NCI-H69 (cell line): ENCODE measurements around the gene HIP1.

ENCODE experiments used
- DNase-seq: peaks from one replicate; lab custom pipeline; 2025; lab: John Stamatoyannopoulos, UW

The HIP1 gene

DNA sequence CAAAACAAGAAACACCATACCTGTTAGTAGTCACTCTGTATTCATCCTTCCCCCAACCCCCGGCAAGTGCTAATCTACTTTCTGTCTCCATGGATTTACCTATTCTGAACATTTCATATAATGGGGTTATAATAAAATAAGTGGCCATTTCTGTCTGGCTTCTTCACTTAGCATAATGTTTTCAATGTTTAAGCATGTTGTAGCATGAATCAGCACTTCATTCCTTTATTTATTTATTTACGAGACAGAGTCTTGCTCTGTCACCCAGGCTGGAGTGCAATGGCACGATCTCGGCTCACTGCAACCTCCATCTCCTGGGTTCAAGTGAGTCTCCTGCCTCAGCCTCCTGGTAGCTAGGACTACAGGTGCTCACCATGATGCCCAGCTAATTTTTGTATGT lies 69.2 kb downstream of the HIP1 start:
- no peak for DNase-seq

DNA sequence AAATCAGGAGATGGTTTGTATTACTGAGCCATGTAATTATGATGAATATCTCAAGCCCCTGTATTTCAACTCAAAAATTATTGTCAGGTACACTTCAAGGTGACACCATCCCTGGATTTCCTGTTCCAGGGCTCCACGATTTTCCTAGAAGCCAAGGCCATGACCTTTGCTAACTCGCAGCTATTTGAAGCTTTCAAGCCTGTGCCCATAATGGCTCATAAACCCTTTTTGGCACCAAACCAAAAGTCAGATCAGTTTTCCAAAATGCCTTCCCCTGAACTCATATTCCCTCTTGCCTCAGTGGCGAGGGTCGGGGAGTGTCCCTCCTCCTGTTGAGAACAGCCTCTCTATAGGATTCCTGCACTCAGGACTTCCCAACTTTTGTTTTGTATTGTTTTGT lies 70.8 kb downstream of the HIP1 start:
- peak; percentile 49 for DNase-seq

DNA sequence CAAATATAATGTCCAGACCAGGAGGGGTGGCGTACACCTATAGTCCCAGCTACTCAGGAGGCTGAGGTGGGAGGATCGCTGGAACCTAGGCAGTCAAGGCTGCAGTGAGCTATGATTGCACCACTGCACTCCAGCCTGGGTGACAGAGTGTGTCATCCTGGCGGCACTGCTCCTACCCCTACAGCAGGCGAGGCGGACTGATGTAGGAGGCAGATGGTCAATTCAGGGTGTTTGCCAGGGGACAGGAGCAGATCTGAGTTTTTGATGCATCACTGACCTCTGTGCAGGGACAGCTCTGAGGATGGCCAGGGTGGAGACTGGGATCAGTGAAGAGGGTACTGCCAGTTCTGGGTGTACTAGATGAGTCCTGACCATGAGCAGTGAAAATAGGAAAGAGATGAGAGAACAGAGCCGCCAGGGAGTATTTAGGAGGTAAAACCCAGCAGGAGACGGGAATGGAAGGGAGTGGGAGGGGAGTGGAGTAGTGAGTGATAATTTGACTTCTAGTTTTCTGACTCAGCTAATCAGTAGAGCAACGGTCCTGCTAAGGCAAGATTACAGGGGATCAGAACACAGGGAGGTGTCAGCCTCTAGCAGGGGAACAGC lies 75.3 kb downstream of the HIP1 start:
- DNase-seq: no peak

DNA sequence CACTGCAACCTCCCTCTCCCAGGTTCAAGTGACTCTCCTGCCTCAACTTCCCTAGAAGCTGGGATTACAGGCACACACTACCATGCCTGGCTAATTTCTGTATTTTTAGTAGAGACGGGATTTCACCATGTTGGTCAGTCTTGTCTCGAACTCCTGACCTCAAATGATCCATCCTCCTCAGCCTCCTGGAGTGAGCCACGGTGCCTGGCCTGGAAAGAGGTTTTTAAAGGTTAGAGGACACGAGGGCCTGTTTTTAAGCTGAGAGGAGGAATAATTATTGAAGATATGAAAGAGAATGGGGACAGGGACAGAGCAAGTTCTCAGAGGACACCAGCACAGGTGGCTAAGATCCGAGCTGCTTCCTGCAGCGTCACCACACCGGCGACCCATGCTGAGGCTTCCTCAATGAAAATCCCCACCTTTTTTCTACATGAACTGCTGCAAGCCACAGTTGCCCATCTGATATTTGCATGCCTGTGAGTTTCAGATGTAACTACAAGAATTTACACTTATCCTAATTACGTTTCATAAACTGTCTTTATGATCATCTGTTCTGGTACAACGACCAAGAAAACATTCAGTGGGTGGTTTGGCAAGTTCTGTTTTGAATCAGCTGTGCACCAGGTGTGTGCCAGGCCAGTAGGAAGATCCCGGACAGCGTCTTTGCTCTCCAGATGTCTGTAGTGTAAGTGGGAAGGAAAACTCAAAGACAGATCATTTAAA lies 76.0 kb downstream of the HIP1 start:
- DNase-seq: no peak

DNA sequence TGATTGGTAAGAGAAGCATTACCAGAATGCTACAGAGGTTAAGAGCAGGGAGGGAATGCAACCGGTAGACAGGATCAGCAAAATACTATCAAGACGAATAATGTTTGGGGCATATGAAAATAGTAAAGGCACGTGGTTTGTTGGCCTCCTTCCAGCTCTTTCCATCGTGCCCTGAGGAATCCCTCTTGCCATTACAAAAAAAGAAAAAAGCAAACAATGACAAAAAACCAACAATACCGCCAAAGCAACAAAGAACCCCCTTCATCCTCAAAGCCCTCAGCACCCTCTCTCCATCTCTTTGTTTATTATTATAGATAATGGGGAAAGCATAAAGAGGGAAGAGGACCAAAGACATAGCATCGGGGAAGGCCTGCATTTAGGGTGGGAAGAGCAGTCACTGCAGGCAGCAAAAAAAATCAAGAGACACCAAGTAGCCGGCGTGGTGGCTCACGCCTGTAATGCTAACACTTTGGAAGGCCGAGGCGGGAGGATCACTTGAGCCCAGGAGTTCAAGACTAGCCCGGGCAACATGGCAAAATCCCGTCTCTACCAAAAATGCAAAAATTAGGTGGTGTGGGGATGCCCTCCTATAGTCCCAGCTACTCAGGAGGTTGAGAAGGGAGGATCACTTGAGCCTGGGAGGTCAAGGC lies 78.0 kb downstream of the HIP1 start:
- peak; percentile 27 for DNase-seq

DNA sequence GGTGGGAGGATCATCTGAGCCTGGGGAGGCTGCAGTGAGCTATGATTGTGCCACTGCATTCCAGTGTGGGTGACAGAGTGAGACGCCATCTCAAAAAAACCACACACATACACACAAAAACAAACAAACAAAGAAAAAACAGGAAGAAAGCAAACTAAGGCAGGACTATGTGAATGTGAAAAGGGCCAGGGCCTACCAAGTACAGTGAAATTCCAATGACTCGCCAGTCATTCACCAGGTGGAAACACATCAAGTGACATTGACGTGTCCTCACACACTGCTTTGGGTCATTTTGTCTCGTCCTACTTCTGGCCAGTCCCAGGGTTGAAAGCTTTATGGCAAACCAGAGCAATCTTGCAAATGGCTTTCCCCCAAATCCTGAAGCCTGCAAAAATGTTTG lies 79.9 kb downstream of the HIP1 start:
- DNase-seq: no peak

DNA sequence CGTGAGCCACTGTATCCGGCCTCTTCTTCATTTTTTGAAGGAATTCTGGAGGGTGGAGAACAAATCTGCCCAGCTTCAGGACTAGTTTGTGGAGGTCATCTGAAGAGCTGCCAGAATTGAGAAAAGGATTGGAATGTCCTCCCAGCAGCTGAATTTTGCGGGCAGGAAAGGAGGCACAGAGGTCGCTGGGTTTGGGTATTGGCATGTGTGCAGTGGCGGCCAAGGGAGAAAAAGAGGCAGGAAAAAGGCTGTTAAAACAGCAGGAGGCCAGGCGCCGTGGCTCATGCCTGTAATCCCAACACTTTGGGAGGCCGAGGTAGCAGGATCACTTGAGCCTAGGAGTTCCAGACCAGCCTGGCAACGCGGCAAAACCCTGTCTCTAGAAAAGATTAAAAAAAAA lies 80.4 kb downstream of the HIP1 start:
- no peak for DNase-seq

DNA sequence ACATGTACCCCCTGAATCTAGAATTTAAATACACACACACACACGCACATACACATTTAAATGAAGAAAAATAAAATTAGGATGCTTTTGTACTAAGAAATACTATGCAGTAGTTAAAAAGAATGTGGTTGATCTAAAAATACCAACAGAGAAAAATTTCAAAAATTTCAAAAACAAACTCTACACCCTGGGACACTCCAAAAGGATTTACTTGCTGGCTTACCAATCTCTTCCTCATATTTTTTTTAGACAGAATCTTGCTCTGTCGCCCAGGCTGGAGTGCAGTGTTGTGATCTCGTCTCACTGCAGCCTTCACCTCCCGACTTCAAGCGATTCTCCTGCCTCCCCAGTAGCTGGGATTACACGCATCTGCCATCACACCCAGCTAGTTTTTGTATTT lies 80.9 kb downstream of the HIP1 start:
- DNase-seq: no peak

DNA sequence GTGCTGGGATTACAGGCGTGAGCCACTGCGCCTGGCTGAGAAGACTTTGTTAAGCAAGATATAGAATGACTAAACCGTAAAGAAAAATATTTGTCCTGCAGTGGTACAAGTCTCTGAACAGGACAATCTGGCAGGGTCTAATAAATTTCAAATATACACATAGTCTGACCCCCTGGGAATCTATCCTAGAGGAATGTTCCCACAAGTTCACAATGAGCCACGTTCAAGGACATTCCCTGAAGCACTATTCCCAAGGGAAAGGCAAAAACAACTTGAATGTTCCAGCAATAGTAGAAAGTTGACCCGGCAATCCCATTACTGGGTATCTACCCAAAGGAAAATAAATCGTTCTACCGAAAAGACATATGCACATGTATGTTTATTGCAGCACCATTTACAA lies 82.0 kb downstream of the HIP1 start:
- DNase-seq: no peak

DNA sequence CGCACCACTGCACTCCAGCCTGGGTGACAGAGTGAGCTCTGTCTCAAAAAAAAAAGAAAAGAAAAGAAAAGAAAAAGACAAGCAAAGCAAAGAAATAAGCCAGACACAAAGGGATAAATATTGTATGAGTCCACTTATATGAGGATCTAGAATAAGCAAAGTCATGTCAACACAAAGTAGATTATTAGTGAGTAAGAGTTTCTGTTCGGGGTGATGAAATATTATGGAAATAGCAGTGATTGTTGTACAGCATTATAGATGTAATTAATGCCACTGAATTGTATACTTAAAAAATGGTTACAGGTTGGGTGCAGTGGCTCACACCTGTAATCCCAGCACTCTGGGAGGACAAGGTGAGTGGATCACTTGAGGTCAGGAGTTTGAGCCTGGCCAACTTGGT lies 83.2 kb downstream of the HIP1 start:
- DNase-seq: no peak

DNA sequence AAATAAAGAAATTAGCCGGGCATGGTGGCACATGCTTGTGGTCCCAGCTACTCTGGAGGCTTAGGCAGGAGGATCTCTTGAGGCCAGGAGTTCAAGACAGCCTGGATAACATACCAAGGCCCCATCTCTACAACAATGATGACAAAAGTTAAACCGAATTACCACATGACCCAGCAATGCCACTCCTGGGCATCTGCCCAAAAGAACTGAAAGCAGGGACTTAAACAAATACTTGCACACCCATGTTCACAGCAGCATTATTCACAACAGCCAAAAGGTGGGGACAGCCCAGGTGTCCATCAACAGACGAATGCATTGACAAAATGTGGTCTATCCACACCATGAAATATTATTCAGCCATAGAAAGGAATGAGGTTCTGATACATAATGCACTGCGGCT lies 83.9 kb downstream of the HIP1 start:
- no peak for DNase-seq

DNA sequence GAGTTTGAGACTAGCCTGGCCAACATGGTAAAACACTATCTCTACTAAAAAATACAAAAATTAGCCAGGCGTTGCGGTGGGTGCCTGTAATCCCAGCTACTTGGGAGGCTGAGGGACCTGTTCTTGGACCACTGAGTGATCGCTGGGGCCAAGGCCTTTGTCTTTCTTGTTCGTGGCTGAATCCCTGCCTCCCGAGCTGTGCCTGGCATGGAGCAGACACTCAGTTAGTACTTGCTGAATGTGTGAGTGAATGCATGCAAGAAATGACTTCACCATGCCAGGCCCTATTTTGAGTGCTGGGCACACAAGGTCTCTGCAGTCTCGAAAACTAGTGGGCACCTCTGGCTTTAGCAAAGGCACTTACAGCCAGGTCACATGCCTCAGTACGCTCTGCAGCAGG lies 85.1 kb downstream of the HIP1 start:
- DNase-seq: no peak

DNA sequence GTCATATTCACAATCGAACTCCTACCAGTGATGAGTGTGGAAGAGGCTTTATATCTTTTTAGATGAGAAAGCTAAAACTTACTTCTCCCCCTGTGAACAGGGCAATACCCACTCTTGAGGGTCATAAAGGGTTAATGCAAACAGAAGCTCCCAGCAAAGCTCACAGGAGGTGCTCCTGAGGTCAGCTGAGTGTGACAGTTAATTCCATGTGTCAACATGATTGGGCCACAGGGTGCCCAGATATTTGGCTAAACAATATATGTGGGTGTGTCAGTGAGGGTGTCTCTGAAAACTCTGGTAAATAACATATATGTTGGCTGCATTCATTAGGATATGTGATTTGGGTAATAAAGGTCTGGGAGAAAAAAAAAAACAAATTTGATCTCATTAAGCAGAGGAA lies 86.0 kb downstream of the HIP1 start:
- peak; percentile 79 for DNase-seq

DNA sequence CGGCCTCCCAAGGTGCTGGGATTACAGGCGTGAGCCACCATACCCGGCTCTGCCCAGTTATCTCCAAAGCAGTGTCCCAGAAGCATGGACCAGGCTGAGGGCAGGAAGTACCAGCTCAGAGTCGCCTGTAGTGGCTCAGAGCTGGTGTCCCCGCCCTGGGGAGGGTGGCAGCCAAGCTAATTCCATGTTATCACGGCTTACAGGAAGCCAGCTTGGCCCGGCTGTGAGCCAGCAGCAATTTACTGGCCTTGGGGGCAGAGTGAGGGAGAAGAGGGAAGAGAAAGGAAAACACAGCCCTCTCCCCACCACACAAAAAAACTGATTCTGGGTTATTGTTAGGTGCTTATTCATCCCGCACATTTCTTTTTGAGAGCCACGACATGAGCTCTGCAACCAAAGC lies 88.1 kb downstream of the HIP1 start:
- peak; percentile 90 for DNase-seq

DNA sequence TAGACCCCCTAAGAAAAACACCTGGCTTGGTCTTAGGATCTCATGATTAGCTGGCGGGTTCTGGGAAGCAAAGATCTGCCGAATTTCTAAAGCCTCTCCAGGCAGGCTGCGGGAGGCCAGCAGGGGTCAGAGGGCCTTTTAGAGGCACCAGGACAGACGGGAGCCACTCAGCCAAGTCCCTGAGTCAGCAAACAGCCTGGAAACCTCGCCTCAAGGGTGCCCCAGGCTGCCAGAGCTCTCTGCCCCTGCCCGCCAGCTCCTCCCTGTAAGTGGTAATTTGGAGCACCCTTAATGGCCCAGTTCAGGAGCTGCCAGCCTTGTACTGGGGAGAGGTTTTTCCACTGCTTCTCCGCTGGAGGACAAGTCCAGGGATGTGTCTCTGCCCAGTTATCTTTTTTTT lies 88.7 kb downstream of the HIP1 start:
- peak; percentile 77 for DNase-seq

DNA sequence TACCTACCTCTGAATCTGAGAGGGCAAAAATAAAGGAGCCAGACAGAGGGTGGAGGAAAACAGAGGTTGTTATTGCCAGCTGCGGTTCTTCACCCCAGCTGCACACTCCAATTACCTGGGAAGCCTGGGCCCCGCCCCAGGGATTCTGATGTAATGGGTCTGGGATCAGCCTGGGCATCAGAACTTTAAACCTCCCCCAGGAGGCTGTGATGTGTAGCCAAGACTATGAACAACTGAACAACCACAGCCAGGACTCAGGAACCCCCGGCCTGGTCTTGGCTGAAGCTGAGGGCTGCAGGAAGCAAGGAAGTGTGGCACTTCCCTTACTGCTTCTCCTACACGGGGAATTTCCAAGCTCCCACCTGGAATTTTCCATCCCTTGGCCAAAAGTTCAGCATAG lies 89.3 kb downstream of the HIP1 start:
- DNase-seq: peak; percentile 94

DNA sequence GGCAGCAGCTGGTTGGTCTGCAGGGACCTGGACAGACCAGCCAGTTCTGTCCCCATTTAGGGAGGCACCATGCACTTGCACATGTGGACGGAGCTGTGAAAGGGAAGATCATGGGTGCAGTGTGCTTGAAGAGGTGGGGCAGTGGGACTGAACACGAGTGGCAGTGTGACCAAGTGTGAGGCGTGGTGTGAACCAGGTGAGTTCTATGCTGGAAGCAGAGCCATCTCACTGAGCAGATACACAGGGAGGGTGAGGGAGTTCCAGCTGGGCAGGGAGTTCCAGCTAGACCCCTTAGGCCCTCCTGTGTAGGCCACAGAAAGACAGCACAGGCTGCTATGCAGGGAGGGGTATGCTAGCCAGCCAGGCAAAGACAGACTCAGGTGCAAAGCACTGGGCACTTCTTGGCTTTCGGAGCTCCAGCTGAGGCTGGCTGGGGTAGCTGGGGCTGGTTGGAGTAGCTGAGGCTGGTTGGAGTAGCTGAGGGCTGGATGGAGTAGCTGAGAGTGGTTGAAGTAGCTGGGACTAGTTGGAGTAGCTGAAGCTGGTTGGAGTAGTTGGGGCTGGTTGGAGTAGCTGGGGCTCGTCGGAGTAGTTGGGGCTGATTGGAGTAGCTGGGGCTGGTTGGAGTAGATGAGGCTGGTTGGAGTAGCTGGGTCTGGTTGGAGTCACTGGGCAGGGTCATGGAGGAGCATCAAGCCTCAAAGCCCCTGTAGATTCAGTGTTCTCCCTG lies 90.9 kb downstream of the HIP1 start:
- DNase-seq: no peak

DNA sequence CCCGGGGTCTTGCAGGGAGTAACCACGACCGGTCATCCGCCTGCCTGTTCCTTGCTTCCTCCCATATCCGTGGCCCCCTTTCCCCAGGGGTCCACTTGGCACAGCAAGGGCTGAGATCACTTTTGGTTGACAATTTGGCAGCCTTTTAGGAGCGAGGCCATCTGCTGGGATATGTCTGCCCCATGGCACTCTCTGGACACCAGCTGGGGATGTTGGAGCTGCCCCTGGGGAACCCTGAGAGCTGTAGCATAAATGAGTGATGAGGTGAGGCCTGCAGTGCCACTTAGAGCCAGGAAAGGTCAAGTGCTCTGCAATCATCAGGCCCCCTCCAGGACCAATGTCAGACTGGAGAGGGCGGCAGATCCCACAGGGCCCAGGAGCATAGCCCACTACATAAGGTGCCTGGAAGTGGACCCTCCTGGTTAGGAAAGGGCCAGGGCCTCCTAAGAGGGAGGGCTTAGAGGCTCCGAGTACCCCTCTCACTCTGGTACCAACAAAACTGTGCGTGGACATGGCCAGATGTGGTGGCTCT lies 92.1 kb downstream of the HIP1 start:
- peak; percentile 66 for DNase-seq

DNA sequence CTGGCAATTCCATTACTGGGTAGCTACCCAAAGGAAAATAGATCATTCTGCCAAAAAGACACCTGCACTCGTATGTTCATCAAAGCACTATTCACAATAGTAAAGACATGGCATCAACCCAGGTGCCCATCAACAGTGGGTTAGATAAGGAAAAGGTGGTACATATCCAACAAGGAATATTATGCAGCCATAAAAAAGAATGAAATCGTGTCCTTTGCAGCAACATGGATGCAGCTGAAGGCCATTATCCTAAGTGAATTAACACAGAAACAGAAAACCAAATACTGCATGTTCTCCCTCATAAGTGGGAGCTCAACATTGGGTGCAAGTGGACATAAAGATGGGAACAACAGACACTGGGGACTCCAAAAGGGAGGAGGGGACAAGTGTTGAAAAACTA lies 93.2 kb downstream of the HIP1 start:
- DNase-seq: no peak

DNA sequence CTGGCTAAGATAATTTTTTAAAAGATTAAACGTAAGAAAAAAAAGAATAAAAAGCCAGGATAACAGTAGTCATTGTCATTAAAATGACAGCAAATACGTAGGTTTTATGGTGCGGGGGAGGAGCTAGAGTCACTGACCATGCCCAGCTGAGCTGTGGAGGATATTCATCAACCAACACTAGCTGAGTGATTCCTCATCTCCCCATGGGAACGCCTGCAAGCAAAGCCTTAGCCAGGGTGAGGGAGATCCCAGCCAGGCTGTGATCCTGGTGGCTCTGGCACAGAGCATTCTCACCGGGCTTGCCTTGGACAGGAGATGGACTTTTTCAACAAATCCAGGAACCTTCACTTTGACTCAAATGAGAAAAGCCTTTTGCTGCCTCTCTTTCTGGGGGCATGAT lies 94.2 kb downstream of the HIP1 start:
- no peak for DNase-seq

DNA sequence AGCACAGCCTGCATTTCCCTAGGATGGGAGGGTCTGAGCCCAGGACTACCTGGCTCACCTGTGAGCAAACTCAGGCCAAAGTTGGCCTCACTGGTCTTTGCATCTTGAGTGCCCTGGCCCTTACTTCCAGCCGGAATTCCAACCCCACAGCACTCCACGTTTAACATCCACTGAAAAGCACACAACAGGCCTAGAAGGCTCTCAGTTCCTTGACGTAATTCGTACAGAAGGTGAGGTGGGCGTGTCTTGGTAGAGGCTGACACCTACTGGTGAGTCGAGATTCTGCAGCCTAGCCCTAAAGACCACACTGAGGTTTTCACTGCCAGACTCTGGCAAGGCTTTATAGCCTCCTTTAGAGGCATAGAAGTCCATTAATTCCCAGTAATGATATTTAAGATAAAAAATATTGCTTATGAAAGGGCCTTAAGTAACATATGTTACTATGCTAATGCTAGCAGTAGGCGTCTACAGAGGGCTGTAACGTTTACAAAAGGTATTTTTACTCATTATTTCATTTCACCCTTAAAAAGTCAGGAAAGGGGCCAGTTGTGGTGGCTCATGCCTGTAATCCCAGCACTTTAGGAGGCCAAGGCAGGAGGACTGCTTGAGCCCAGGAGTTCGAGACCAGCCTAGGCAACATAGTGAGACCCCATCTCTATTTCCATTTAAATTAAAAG lies 95.8 kb downstream of the HIP1 start:
- DNase-seq: peak; percentile 51

DNA sequence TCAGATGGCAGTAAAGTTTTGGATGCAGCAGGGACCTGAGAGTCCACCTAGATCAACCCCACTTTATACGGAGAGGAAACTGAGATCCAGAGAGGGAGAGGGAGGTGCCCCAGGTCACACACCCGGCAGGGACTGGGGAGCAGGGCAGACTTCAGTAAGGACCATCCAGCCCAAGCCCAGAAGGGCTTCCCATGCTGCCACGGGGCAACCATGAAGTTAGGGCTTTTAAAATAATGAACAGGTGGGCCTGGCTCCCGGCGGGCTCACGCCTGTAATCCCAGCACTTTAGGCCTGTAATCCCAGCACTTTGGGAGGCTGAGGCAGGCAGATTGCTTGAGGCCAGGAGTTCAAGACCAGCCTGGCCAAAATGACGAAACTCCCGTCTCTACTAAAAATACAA lies 98.5 kb downstream of the HIP1 start:
- DNase-seq: no peak
